Measurements from ENCODE around the gene SUMO4.

GRCh38 chr6:149400050-149400449 lies at the start of gene SUMO4:
- TF ChIP-seq, protein P1, sequence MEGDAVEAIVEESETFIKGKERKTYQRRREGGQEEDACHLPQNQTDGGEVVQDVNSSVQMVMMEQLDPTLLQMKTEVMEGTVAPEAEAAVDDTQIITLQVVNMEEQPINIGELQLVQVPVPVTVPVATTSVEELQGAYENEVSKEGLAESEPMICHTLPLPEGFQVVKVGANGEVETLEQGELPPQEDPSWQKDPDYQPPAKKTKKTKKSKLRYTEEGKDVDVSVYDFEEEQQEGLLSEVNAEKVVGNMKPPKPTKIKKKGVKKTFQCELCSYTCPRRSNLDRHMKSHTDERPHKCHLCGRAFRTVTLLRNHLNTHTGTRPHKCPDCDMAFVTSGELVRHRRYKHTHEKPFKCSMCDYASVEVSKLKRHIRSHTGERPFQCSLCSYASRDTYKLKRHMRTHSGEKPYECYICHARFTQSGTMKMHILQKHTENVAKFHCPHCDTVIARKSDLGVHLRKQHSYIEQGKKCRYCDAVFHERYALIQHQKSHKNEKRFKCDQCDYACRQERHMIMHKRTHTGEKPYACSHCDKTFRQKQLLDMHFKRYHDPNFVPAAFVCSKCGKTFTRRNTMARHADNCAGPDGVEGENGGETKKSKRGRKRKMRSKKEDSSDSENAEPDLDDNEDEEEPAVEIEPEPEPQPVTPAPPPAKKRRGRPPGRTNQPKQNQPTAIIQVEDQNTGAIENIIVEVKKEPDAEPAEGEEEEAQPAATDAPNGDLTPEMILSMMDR (IDR thresholded peaks at IDR 0.05): no peak
- no peak for TF ChIP-seq POLR2AphosphoS5 (IDR thresholded peaks at IDR 0.05)

Measured in transverse colon (tissue), 4 donors.